GM12891 (cell line): ENCODE data around the gene HIF3A.

ENCODE experiments used
- POLR2A ChIP-seq: IDR thresholded peaks from 2 replicates; pipeline ENCODE4 v1.6.1; 2011; ENCODE audit warnings: low read depth, low read length, control low read depth
- POLR2AphosphoS5 ChIP-seq: IDR thresholded peaks from 2 replicates; pipeline ENCODE4 v1.6.1; 2011; ENCODE audit warnings: low read depth, low read length, control low read depth
- TAF1 ChIP-seq: IDR thresholded peaks from 2 replicates; pipeline ENCODE4 v1.6.1; 2011; ENCODE audit warnings: low read depth, low read length, control low read depth

DNA sequence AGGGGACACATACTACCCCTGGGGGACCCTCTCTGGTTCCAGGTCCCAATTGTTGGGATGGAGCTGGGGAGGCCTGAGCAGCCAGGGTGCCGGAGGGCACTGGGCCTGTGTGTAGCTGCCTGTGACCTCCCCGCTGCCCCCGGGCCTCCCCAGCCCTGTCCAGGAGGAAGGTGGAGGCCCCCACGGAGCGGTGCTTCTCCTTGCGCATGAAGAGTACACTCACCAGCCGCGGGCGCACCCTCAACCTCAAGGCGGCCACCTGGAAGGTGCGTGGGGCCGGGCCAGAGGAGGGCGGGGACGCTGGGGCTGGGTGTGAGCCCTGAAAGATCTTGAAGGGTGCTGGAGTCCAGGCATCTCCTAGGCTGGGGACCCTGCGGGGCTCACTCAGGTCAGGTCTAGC is 11.7 kb downstream of the HIF3A start:
- TF ChIP-seq POLR2A (no peak), POLR2AphosphoS5 (no peak), TAF1 (no peak)
